ENCODE results near the gene KCNA5. TPM values are rescaled to one million over a fixed set of nuclear protein-coding genes. Genes with fewer than 3 reads are reported as not detected.
A peak's percentile ranks its signal among the peaks of the same experiment; 100 is the strongest.

The KCNA5 gene
- total and polyA plus RNA-seq, 2 of the 13 experiments (the other 11 are each of a cell fraction or from before 2014, with no cell fraction given) = not detected

DNA sequence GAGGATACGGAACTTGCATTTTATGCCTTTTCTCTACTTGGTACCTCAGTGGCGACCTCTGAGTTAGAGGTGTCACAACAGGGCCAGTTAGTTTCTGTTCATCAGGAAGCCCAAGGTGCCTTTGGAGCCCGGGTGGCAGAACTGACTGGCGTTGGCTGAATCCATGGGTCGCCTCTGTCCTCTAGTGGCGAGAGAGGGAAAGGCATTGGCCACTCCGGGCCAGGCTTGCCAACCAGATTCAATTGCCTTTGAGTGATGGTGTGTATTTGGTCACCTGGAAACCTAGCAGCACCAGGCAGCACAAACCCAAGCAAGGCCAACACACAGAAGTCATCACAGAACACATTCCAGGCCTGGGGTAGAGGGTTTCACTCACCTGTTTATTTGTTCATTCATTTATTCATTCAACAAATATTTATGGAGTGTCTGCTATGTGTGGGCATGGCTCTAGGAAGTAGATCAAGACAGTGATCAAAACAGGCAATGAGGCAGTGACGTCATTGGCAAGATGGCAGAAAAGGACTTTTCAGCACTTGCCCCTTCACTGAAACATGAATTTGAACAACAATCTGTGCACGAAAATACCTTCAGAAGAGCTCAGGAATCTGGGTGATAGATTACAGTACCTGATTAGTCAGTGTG lies 40.5 kb upstream of the KCNA5 start (continued):
- TF ChIP-seq, protein P1, sequence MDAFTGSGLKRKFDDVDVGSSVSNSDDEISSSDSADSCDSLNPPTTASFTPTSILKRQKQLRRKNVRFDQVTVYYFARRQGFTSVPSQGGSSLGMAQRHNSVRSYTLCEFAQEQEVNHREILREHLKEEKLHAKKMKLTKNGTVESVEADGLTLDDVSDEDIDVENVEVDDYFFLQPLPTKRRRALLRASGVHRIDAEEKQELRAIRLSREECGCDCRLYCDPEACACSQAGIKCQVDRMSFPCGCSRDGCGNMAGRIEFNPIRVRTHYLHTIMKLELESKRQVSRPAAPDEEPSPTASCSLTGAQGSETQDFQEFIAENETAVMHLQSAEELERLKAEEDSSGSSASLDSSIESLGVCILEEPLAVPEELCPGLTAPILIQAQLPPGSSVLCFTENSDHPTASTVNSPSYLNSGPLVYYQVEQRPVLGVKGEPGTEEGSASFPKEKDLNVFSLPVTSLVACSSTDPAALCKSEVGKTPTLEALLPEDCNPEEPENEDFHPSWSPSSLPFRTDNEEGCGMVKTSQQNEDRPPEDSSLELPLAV (CRISPR knock-in tag; conservative IDR thresholded peaks at IDR 0.05; ENCODE audit: low read depth) = no peak
- TF ChIP-seq CREB1 (IDR thresholded peaks at IDR 0.05) = peak; percentile 94
- TF ChIP-seq CREB1 (CRISPR knock-in tag; IDR thresholded peaks at IDR 0.05) = no peak
- TF ChIP-seq, protein P2, sequence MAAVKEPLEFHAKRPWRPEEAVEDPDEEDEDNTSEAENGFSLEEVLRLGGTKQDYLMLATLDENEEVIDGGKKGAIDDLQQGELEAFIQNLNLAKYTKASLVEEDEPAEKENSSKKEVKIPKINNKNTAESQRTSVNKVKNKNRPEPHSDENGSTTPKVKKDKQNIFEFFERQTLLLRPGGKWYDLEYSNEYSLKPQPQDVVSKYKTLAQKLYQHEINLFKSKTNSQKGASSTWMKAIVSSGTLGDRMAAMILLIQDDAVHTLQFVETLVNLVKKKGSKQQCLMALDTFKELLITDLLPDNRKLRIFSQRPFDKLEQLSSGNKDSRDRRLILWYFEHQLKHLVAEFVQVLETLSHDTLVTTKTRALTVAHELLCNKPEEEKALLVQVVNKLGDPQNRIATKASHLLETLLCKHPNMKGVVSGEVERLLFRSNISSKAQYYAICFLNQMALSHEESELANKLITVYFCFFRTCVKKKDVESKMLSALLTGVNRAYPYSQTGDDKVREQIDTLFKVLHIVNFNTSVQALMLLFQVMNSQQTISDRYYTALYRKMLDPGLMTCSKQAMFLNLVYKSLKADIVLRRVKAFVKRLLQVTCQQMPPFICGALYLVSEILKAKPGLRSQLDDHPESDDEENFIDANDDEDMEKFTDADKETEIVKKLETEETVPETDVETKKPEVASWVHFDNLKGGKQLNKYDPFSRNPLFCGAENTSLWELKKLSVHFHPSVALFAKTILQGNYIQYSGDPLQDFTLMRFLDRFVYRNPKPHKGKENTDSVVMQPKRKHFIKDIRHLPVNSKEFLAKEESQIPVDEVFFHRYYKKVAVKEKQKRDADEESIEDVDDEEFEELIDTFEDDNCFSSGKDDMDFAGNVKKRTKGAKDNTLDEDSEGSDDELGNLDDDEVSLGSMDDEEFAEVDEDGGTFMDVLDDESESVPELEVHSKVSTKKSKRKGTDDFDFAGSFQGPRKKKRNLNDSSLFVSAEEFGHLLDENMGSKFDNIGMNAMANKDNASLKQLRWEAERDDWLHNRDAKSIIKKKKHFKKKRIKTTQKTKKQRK (IDR thresholded peaks at IDR 0.05; ENCODE audit: low read length) = no peak
- no peak for TF ChIP-seq ZNF777 (CRISPR knock-in tag; IDR thresholded peaks at IDR 0.05)
- TF ChIP-seq, protein P3, sequence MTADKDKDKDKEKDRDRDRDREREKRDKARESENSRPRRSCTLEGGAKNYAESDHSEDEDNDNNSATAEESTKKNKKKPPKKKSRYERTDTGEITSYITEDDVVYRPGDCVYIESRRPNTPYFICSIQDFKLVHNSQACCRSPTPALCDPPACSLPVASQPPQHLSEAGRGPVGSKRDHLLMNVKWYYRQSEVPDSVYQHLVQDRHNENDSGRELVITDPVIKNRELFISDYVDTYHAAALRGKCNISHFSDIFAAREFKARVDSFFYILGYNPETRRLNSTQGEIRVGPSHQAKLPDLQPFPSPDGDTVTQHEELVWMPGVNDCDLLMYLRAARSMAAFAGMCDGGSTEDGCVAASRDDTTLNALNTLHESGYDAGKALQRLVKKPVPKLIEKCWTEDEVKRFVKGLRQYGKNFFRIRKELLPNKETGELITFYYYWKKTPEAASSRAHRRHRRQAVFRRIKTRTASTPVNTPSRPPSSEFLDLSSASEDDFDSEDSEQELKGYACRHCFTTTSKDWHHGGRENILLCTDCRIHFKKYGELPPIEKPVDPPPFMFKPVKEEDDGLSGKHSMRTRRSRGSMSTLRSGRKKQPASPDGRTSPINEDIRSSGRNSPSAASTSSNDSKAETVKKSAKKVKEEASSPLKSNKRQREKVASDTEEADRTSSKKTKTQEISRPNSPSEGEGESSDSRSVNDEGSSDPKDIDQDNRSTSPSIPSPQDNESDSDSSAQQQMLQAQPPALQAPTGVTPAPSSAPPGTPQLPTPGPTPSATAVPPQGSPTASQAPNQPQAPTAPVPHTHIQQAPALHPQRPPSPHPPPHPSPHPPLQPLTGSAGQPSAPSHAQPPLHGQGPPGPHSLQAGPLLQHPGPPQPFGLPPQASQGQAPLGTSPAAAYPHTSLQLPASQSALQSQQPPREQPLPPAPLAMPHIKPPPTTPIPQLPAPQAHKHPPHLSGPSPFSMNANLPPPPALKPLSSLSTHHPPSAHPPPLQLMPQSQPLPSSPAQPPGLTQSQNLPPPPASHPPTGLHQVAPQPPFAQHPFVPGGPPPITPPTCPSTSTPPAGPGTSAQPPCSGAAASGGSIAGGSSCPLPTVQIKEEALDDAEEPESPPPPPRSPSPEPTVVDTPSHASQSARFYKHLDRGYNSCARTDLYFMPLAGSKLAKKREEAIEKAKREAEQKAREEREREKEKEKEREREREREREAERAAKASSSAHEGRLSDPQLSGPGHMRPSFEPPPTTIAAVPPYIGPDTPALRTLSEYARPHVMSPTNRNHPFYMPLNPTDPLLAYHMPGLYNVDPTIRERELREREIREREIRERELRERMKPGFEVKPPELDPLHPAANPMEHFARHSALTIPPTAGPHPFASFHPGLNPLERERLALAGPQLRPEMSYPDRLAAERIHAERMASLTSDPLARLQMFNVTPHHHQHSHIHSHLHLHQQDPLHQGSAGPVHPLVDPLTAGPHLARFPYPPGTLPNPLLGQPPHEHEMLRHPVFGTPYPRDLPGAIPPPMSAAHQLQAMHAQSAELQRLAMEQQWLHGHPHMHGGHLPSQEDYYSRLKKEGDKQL (CRISPR knock-in tag; IDR thresholded peaks at IDR 0.05; ENCODE audit: low read depth) = no peak
- TF ChIP-seq ATF7 (IDR thresholded peaks at IDR 0.05) = peak; percentile 94
- no peak for TF ChIP-seq ATF7 (CRISPR knock-in tag; IDR thresholded peaks at IDR 0.05)
- TF ChIP-seq, protein P4, sequence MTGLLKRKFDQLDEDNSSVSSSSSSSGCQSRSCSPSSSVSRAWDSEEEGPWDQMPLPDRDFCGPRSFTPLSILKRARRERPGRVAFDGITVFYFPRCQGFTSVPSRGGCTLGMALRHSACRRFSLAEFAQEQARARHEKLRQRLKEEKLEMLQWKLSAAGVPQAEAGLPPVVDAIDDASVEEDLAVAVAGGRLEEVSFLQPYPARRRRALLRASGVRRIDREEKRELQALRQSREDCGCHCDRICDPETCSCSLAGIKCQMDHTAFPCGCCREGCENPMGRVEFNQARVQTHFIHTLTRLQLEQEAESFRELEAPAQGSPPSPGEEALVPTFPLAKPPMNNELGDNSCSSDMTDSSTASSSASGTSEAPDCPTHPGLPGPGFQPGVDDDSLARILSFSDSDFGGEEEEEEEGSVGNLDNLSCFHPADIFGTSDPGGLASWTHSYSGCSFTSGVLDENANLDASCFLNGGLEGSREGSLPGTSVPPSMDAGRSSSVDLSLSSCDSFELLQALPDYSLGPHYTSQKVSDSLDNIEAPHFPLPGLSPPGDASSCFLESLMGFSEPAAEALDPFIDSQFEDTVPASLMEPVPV (CRISPR knock-in tag; IDR thresholded peaks at IDR 0.05) = no peak
- TF ChIP-seq STAG1 (CRISPR knock-in tag; IDR thresholded peaks at IDR 0.05) = peak; percentile 90
- TF ChIP-seq ZNF124 (CRISPR knock-in tag; IDR thresholded peaks at IDR 0.05) = no peak
- TF ChIP-seq RFX5 (IDR thresholded peaks at IDR 0.05; ENCODE audit: low read depth, low read length) = no peak
- no peak for TF ChIP-seq RCOR2 (CRISPR knock-in tag; IDR thresholded peaks at IDR 0.05)
- no peak for TF ChIP-seq ZNF790 (CRISPR knock-in tag; IDR thresholded peaks at IDR 0.05; ENCODE audit: borderline replicate concordance)
- TF ChIP-seq ZNF737 (CRISPR knock-in tag; IDR thresholded peaks at IDR 0.05; ENCODE audit: borderline replicate concordance) = no peak
- TF ChIP-seq SKI (IDR thresholded peaks at IDR 0.05; ENCODE audit: partially characterized antibody) = no peak
- no peak for TF ChIP-seq ZNF672 (CRISPR knock-in tag; IDR thresholded peaks at IDR 0.05)
- TF ChIP-seq ZNF788 (CRISPR knock-in tag; IDR thresholded peaks at IDR 0.05; ENCODE audit: borderline replicate concordance) = no peak
- TF ChIP-seq ZNF775 (CRISPR knock-in tag; IDR thresholded peaks at IDR 0.05; ENCODE audit: borderline replicate concordance) = no peak
- TF ChIP-seq NFE2L2 (IDR thresholded peaks at IDR 0.05; ENCODE audit: low read length) = no peak

Data from HepG2 (cell line).